Panc1 (cell line): ENCODE measurements around the gene LAMB1. TPM values are rescaled to one million over a fixed set of nuclear protein-coding genes. Genes with fewer than 3 reads are reported as not detected.

Experiments used
- ATAC-seq: fragments of 200-7000 bp; cut with Tn5 transposase; 2 replicates; pipeline ENCODE4 v1.9.1; 2020; ENCODE audit warnings: mild to moderate bottlenecking, moderate library complexity
- BruUV-seq: library from RNA; stranded (reverse); fragments of 400-500 nt; replicated peaks from 2 replicates; lab custom pipeline; 2021; lab: Mats Ljungman, UMichigan
- CTCF ChIA-PET: fragments of 300-600 bp; sonication (Branson Sonifier 250); formaldehyde crosslinking; loops from one replicate; lab custom pipeline; 2022; ENCODE audit warnings: antibody characterized with exemption; lab: Charles Lee
- POLR2A ChIA-PET: fragments of 300-600 bp; sonication (Branson Sonifier 250); formaldehyde crosslinking; loops from one replicate; lab custom pipeline; 2022; ENCODE audit warnings: antibody characterized with exemption; lab: Charles Lee
- DNase-seq: peaks from one replicate; pipeline ENCODE4 v3.0.0-alpha.2; 2010; ENCODE audit warnings: low read depth, low spot score
- H3K27ac ChIP-seq: 2 replicates; pipeline ENCODE4 v1.5.1; 2011; ENCODE audit warnings: mild to moderate bottlenecking, low read length, inconsistent platforms
- H3K27me3 ChIP-seq: fragments of 200-500 bp; sonication (Bioruptor generic); 2 replicates; pipeline ENCODE4 v1.6.0; 2014; ENCODE audit warnings: low read length, inconsistent platforms; ENCODE audit not compliant: control insufficient read depth, insufficient read depth
- H3K36me3 ChIP-seq: fragments of 200-500 bp; sonication (Bioruptor generic); 2 replicates; pipeline ENCODE4 v1.5.1; 2014; ENCODE audit warnings: inconsistent platforms, mild to moderate bottlenecking, low read length, moderate library complexity; ENCODE audit not compliant: control insufficient read depth, insufficient read depth
- H3K4me1 ChIP-seq: 2 replicates; pipeline ENCODE4 v1.5.1; 2011; ENCODE audit warnings: inconsistent platforms, mild to moderate bottlenecking, low read length, moderate library complexity; ENCODE audit not compliant: control insufficient read depth, insufficient read depth
- H3K4me3 ChIP-seq, 2 experiments: 2 replicates each; pipeline ENCODE4 v1.5.1; 2011 to 2012; ENCODE audit warnings: low read depth in 2 of 2, low read length in 2 of 2, mild to moderate bottlenecking in 2 of 2, inconsistent platforms in 1 of 2, moderate library complexity in 1 of 2
- H3K9me3 ChIP-seq: fragments of 200-500 bp; sonication (Bioruptor generic); 2 replicates; pipeline ENCODE4 v1.5.1; 2014; ENCODE audit warnings: low read depth, mild to moderate bottlenecking, inconsistent platforms, low read length, moderate library complexity; ENCODE audit not compliant: control insufficient read depth, insufficient read depth
- POLR2AphosphoS5 ChIP-seq: IDR thresholded peaks from 2 replicates; pipeline ENCODE4 v1.6.1; 2012; ENCODE audit warnings: mild to moderate bottlenecking, low read depth, low read length, moderate library complexity
- SIN3A ChIP-seq: IDR thresholded peaks from 2 replicates; pipeline ENCODE4 v1.6.1; 2012; ENCODE audit warnings: low read depth, mild to moderate bottlenecking, low read length, moderate library complexity, borderline replicate concordance; ENCODE audit not compliant: insufficient read depth
- TCF7L2 ChIP-seq: IDR thresholded peaks from 2 replicates; pipeline ENCODE4 v1.6.1; 2011; ENCODE audit warnings: mild to moderate bottlenecking, low read depth, low read length, inconsistent platforms
- in situ Hi-C: cut with HindIII; loops from 2 replicates; pipeline ENCODE4 v1.10.0; 2016; ENCODE audit warnings: low sequenced_read_pairs, low pct_unique_long_range_greater_than_20kb
- intact Hi-C: fragments of 100-400 bp; cut with micrococcal nuclease; formaldehyde crosslinking; loops from one replicate; pipeline ENCODE4 v1.10.0; 2022; ENCODE audit not compliant: unreplicated experiment
- total RNA-seq: library from RNA; stranded (reverse); gene quantifications from one replicate; pipeline ENCODE4 v1.2.1, GENCODE V29; 2021; ENCODE audit not compliant: unreplicated experiment
- TF ChIP-seq, protein P1 (sequence below): fragments of 450-650 bp; IDR thresholded peaks from 2 replicates; pipeline ENCODE4 v1.5.1; 2017; ENCODE audit warnings: mild to moderate bottlenecking
- TF ChIP-seq, protein P2 (sequence below), 2 experiments: IDR thresholded peaks; 2 replicates each; pipeline ENCODE4 v1.6.1; 2011 to 2012; ENCODE audit warnings: low read depth in 2 of 2, control low read depth in 1 of 2, low read length in 1 of 2, mild to moderate bottlenecking in 1 of 2, moderate library complexity in 1 of 2; ENCODE audit not compliant: insufficient read depth in 1 of 2

The LAMB1 gene
- total RNA-seq, 1 experiment from 2014 or later: 204 TPM

GRCh38 chr7:107884066-107884818, 118.7 kb downstream of the LAMB1 start:
- Histone ChIP-seq H3K36me3 (no peaks in the 10 kb centered on the region), H3K27me3 (no peaks in the 10 kb centered on the region), H3K4me3 (no peak overlapping the region), H3K4me1 (peaks cover 3% of the 10 kb centered on the region; the same call in 1 of the 2 replicates), H3K9me3 (no peaks in the 10 kb centered on the region), H3K27ac (no peak overlapping the region)
- intact Hi-C loops: no loop called here
- CTCF ChIA-PET: no interaction called here
- BruUV-seq: no TSS peak
- DNase-seq (no peak), ATAC-seq (0 out of 2 replicates have a peak, but pooled peaks have one; percentile 54)
- TF ChIP-seq SIN3A: no peak
- TF ChIP-seq, protein P1, sequence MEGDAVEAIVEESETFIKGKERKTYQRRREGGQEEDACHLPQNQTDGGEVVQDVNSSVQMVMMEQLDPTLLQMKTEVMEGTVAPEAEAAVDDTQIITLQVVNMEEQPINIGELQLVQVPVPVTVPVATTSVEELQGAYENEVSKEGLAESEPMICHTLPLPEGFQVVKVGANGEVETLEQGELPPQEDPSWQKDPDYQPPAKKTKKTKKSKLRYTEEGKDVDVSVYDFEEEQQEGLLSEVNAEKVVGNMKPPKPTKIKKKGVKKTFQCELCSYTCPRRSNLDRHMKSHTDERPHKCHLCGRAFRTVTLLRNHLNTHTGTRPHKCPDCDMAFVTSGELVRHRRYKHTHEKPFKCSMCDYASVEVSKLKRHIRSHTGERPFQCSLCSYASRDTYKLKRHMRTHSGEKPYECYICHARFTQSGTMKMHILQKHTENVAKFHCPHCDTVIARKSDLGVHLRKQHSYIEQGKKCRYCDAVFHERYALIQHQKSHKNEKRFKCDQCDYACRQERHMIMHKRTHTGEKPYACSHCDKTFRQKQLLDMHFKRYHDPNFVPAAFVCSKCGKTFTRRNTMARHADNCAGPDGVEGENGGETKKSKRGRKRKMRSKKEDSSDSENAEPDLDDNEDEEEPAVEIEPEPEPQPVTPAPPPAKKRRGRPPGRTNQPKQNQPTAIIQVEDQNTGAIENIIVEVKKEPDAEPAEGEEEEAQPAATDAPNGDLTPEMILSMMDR: no peak
- TF ChIP-seq POLR2AphosphoS5: no peak
- TF ChIP-seq, protein P2, sequence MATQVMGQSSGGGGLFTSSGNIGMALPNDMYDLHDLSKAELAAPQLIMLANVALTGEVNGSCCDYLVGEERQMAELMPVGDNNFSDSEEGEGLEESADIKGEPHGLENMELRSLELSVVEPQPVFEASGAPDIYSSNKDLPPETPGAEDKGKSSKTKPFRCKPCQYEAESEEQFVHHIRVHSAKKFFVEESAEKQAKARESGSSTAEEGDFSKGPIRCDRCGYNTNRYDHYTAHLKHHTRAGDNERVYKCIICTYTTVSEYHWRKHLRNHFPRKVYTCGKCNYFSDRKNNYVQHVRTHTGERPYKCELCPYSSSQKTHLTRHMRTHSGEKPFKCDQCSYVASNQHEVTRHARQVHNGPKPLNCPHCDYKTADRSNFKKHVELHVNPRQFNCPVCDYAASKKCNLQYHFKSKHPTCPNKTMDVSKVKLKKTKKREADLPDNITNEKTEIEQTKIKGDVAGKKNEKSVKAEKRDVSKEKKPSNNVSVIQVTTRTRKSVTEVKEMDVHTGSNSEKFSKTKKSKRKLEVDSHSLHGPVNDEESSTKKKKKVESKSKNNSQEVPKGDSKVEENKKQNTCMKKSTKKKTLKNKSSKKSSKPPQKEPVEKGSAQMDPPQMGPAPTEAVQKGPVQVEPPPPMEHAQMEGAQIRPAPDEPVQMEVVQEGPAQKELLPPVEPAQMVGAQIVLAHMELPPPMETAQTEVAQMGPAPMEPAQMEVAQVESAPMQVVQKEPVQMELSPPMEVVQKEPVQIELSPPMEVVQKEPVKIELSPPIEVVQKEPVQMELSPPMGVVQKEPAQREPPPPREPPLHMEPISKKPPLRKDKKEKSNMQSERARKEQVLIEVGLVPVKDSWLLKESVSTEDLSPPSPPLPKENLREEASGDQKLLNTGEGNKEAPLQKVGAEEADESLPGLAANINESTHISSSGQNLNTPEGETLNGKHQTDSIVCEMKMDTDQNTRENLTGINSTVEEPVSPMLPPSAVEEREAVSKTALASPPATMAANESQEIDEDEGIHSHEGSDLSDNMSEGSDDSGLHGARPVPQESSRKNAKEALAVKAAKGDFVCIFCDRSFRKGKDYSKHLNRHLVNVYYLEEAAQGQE (IDR thresholded peaks at IDR 0.05; ENCODE audit: insufficient read depth in 1 of 2, low read depth in 2 of 2, low read length in 1 of 2): no peak
- TF ChIP-seq TCF7L2: no peak
- POLR2A ChIA-PET: no interaction called here
- in situ Hi-C loops: no loop called here

GRCh38 chr7:107882766-107883165, 120.2 kb downstream of the LAMB1 start:
- CTCF ChIA-PET: interaction anchor here (0.9 kb wide), 1 partner anchor 8 kb away, joined by 3 read pairs; the partner anchor contains the start of gene DLD
- no peak for TF ChIP-seq POLR2AphosphoS5
- TF ChIP-seq, protein P1: no peak
- no peak for TF ChIP-seq TCF7L2
- TF ChIP-seq, protein P2 (IDR thresholded peaks at IDR 0.05; ENCODE audit: insufficient read depth in 1 of 2, low read depth in 2 of 2, low read length in 1 of 2): no peak
- TF ChIP-seq SIN3A: no peak
- no peak overlapping the region for H3K4me3 ChIP-seq
- no peaks in the 10 kb centered on the region for H3K27me3 ChIP-seq
- in situ Hi-C loops (no loop called here), intact Hi-C loops (no loop called here)
- peaks cover 3% of the 10 kb centered on the region; the same call in 1 of the 2 replicates for H3K4me1 ChIP-seq
- POLR2A ChIA-PET: no interaction called here
- no TSS peak for BruUV-seq
- no peaks in the 10 kb centered on the region for H3K9me3 ChIP-seq
- no peak for DNase-seq
- no peak overlapping the region for H3K27ac ChIP-seq
- no peak for ATAC-seq
- no peaks in the 10 kb centered on the region for H3K36me3 ChIP-seq
